ENCODE data around the gene FGF14.

Gene FGF14

GRCh38 chr13:102237230-102237629 lies 164.6 kb downstream of the FGF14 start:
- Histone ChIP-seq H3K9me3 (ENCODE audit: insufficient read depth, low read depth, low read length) (no peaks in the 10 kb centered on the region), H3K27me3 (ENCODE audit: insufficient read depth, low read length) (no peaks in the 10 kb centered on the region), H3K9ac (ENCODE audit: low read depth, low read length) (no peak overlapping the region), H3K4me3 (ENCODE audit: low read length) (no peak overlapping the region), H3K36me3 (ENCODE audit: insufficient read depth, low read depth, low read length) (no peaks in the 10 kb centered on the region), H3K4me1 (ENCODE audit: insufficient read depth, low read length) (peaks cover 7% of the 10 kb centered on the region; the same call in 1 of the 2 replicates), H3K27ac (ENCODE audit: low read length) (no peak overlapping the region)

GRCh38 chr13:102236830-102237229 lies 165.0 kb downstream of the FGF14 start:
- H3K4me3 ChIP-seq (ENCODE audit: low read length) = no peak overlapping the region
- no peaks in the 10 kb centered on the region for H3K27me3 ChIP-seq (ENCODE audit: insufficient read depth, low read length)
- H3K27ac ChIP-seq (ENCODE audit: low read length) = no peak overlapping the region
- no peak overlapping the region for H3K9ac ChIP-seq (ENCODE audit: low read depth, low read length)
- H3K4me1 ChIP-seq (ENCODE audit: insufficient read depth, low read length) = peaks cover 7% of the 10 kb centered on the region; the same call in 1 of the 2 replicates
- no peaks in the 10 kb centered on the region for H3K36me3 ChIP-seq (ENCODE audit: insufficient read depth, low read depth, low read length)
- H3K9me3 ChIP-seq (ENCODE audit: insufficient read depth, low read depth, low read length) = no peaks in the 10 kb centered on the region

GRCh38 chr13:102236341-102236740 lies 165.5 kb downstream of the FGF14 start:
- no peaks in the 10 kb centered on the region for H3K27me3 ChIP-seq (ENCODE audit: insufficient read depth, low read length)
- no peak overlapping the region for H3K9ac ChIP-seq (ENCODE audit: low read depth, low read length)
- H3K4me1 ChIP-seq (ENCODE audit: insufficient read depth, low read length) = peaks cover 7% of the 10 kb centered on the region; the same call in 1 of the 2 replicates
- no peaks in the 10 kb centered on the region for H3K36me3 ChIP-seq (ENCODE audit: insufficient read depth, low read depth, low read length)
- no peak overlapping the region for H3K27ac ChIP-seq (ENCODE audit: low read length)
- no peaks in the 10 kb centered on the region for H3K9me3 ChIP-seq (ENCODE audit: insufficient read depth, low read depth, low read length)
- no peak overlapping the region for H3K4me3 ChIP-seq (ENCODE audit: low read length)

GRCh38 chr13:102235689-102236088 lies 166.2 kb downstream of the FGF14 start:
- no peaks in the 10 kb centered on the region for H3K9me3 ChIP-seq (ENCODE audit: insufficient read depth, low read depth, low read length)
- no peak overlapping the region for H3K27ac ChIP-seq (ENCODE audit: low read length)
- no peak overlapping the region for H3K4me3 ChIP-seq (ENCODE audit: low read length)
- H3K27me3 ChIP-seq (ENCODE audit: insufficient read depth, low read length) = no peaks in the 10 kb centered on the region
- no peak overlapping the region for H3K9ac ChIP-seq (ENCODE audit: low read depth, low read length)
- H3K36me3 ChIP-seq (ENCODE audit: insufficient read depth, low read depth, low read length) = no peaks in the 10 kb centered on the region
- H3K4me1 ChIP-seq (ENCODE audit: insufficient read depth, low read length) = peaks cover 7% of the 10 kb centered on the region; the same call in 1 of the 2 replicates

- no peak overlapping the region for H3K9ac ChIP-seq (ENCODE audit: low read depth, low read length)
- H3K9me3 ChIP-seq (ENCODE audit: insufficient read depth, low read depth, low read length) = no peaks in the 10 kb centered on the region
- H3K27ac ChIP-seq (ENCODE audit: low read length) = no peak overlapping the region
- H3K4me3 ChIP-seq (ENCODE audit: low read length) = no peak overlapping the region
- peaks cover 7% of the 10 kb centered on the region; the same call in 1 of the 2 replicates for H3K4me1 ChIP-seq (ENCODE audit: insufficient read depth, low read length)
- H3K27me3 ChIP-seq (ENCODE audit: insufficient read depth, low read length) = no peaks in the 10 kb centered on the region
- no peaks in the 10 kb centered on the region for H3K36me3 ChIP-seq (ENCODE audit: insufficient read depth, low read depth, low read length)
Measured at GRCh38 chr13:102234618-102235017, 167.2 kb downstream of the FGF14 start.

GRCh38 chr13:102233566-102234208 lies 168.2 kb downstream of the FGF14 start:
- Histone ChIP-seq H3K9me3 (ENCODE audit: insufficient read depth, low read depth, low read length) (no peaks in the 10 kb centered on the region), H3K9ac (ENCODE audit: low read depth, low read length) (no peak overlapping the region), H3K4me1 (ENCODE audit: insufficient read depth, low read length) (peaks cover 7% of the 10 kb centered on the region; the same call in 1 of the 2 replicates), H3K27me3 (ENCODE audit: insufficient read depth, low read length) (no peaks in the 10 kb centered on the region), H3K4me3 (ENCODE audit: low read length) (no peak overlapping the region), H3K36me3 (ENCODE audit: insufficient read depth, low read depth, low read length) (no peaks in the 10 kb centered on the region), H3K27ac (ENCODE audit: low read length) (no peak overlapping the region)

GRCh38 chr13:102231479-102231878 lies 170.4 kb downstream of the FGF14 start:
- Histone ChIP-seq H3K9ac (ENCODE audit: low read depth, low read length) (no peak overlapping the region), H3K36me3 (ENCODE audit: insufficient read depth, low read depth, low read length) (no peaks in the 10 kb centered on the region), H3K27ac (ENCODE audit: low read length) (no peak overlapping the region), H3K4me1 (ENCODE audit: insufficient read depth, low read length) (peaks cover 7% of the 10 kb centered on the region; the same call in 1 of the 2 replicates), H3K4me3 (ENCODE audit: low read length) (no peak overlapping the region), H3K9me3 (ENCODE audit: insufficient read depth, low read depth, low read length) (no peaks in the 10 kb centered on the region), H3K27me3 (ENCODE audit: insufficient read depth, low read length) (no peaks in the 10 kb centered on the region)

GRCh38 chr13:102227741-102228140 lies 174.1 kb downstream of the FGF14 start:
- Histone ChIP-seq H3K9ac (ENCODE audit: low read depth, low read length) (no peak overlapping the region), H3K36me3 (ENCODE audit: insufficient read depth, low read depth, low read length) (no peaks in the 10 kb centered on the region), H3K27ac (ENCODE audit: low read length) (no peak overlapping the region)

GRCh38 chr13:102226591-102226990 lies 175.3 kb downstream of the FGF14 start:
- Histone ChIP-seq H3K27me3 (ENCODE audit: insufficient read depth, low read length) (no peaks in the 10 kb centered on the region), H3K9me3 (ENCODE audit: insufficient read depth, low read depth, low read length) (no peaks in the 10 kb centered on the region), H3K36me3 (ENCODE audit: insufficient read depth, low read depth, low read length) (no peaks in the 10 kb centered on the region), H3K4me1 (ENCODE audit: insufficient read depth, low read length) (no peaks in the 10 kb centered on the region), H3K9ac (ENCODE audit: low read depth, low read length) (no peak overlapping the region), H3K4me3 (ENCODE audit: low read length) (no peak overlapping the region), H3K27ac (ENCODE audit: low read length) (no peak overlapping the region)

More at GRCh38 chr13:102227741-102228140, 174.1 kb downstream of the FGF14 start:
- Histone ChIP-seq H3K9me3 (ENCODE audit: insufficient read depth, low read depth, low read length) (no peaks in the 10 kb centered on the region), H3K4me3 (ENCODE audit: low read length) (no peak overlapping the region), H3K27me3 (ENCODE audit: insufficient read depth, low read length) (no peaks in the 10 kb centered on the region), H3K4me1 (ENCODE audit: insufficient read depth, low read length) (no peaks in the 10 kb centered on the region)

GRCh38 chr13:102225892-102226291 lies 176.0 kb downstream of the FGF14 start:
- Histone ChIP-seq H3K36me3 (ENCODE audit: insufficient read depth, low read depth, low read length) (no peaks in the 10 kb centered on the region), H3K27ac (ENCODE audit: low read length) (no peak overlapping the region), H3K4me1 (ENCODE audit: insufficient read depth, low read length) (no peaks in the 10 kb centered on the region), H3K27me3 (ENCODE audit: insufficient read depth, low read length) (no peaks in the 10 kb centered on the region), H3K9ac (ENCODE audit: low read depth, low read length) (no peak overlapping the region), H3K9me3 (ENCODE audit: insufficient read depth, low read depth, low read length) (no peaks in the 10 kb centered on the region), H3K4me3 (ENCODE audit: low read length) (no peak overlapping the region)

- no peaks in the 10 kb centered on the region for H3K4me1 ChIP-seq (ENCODE audit: insufficient read depth, low read length)
- no peak overlapping the region for H3K9ac ChIP-seq (ENCODE audit: low read depth, low read length)
- H3K9me3 ChIP-seq (ENCODE audit: insufficient read depth, low read depth, low read length) = no peaks in the 10 kb centered on the region
- no peak overlapping the region for H3K27ac ChIP-seq (ENCODE audit: low read length)
- no peaks in the 10 kb centered on the region for H3K36me3 ChIP-seq (ENCODE audit: insufficient read depth, low read depth, low read length)
- H3K27me3 ChIP-seq (ENCODE audit: insufficient read depth, low read length) = no peaks in the 10 kb centered on the region
- H3K4me3 ChIP-seq (ENCODE audit: low read length) = no peak overlapping the region
Measured at GRCh38 chr13:102220681-102221228, 181.1 kb downstream of the FGF14 start.

- Histone ChIP-seq H3K9ac (ENCODE audit: low read depth, low read length) (no peak overlapping the region), H3K27ac (ENCODE audit: low read length) (no peak overlapping the region), H3K4me1 (ENCODE audit: insufficient read depth, low read length) (peaks cover 17% of the 10 kb centered on the region; the same call in 1 of the 2 replicates), H3K9me3 (ENCODE audit: insufficient read depth, low read depth, low read length) (no peaks in the 10 kb centered on the region), H3K27me3 (ENCODE audit: insufficient read depth, low read length) (no peaks in the 10 kb centered on the region), H3K4me3 (ENCODE audit: low read length) (no peak overlapping the region), H3K36me3 (ENCODE audit: insufficient read depth, low read depth, low read length) (no peaks in the 10 kb centered on the region)
Measured at GRCh38 chr13:102214956-102215355, 186.9 kb downstream of the FGF14 start.
